Stimulated activated naive CD4-positive, alpha-beta T cell treated with Interleukin-2 at 50 U/mL for 16 hours (primary cell): ENCODE measurements around the gene EIF3K.
A peak's percentile ranks its signal among the peaks of the same experiment; 100 is the strongest.
"Not testable (repeated sequence)": the region's sequence is repeated elsewhere in the genome, so short reads cannot be mapped to it uniquely, and the experiment has no call there.

Source experiments
- DNase-seq: peaks from one replicate; lab custom pipeline; 2025; lab: John Stamatoyannopoulos, UW

The EIF3K gene

GRCh38 chr19:38617764-38618589 lies 1.0 kb upstream of the EIF3K start, which contains the start of gene MAP4K1:
MAP4K1 (minus strand) TSS chr19:38617953; CDS start chr19:38617895, 58 bp downstream.
- DNase-seq = peak; percentile 66

- no peak for DNase-seq
These were observed 580 bp downstream of the EIF3K start for GRCh38 chr19:38619361-38620174.

GRCh38 chr19:38624822-38625221 lies 5.8 kb downstream of the EIF3K start:
- DNase-seq = no peak

GRCh38 chr19:38626401-38626800 lies 7.4 kb downstream of the EIF3K start:
- no peak for DNase-seq

- no peak for DNase-seq
These were observed 10.6 kb downstream of the EIF3K start for GRCh38 chr19:38629568-38629967.

GRCh38 chr19:38631301-38631700 lies 12.3 kb downstream of the EIF3K start:
- DNase-seq = not testable (repeated sequence)

GRCh38 chr19:38631811-38632475 lies 13.0 kb downstream of the EIF3K start:
- not testable (repeated sequence) for DNase-seq

GRCh38 chr19:38632476-38633213 lies 13.7 kb downstream of the EIF3K start:
- DNase-seq = no peak

- peak; percentile 58 for DNase-seq
These were observed 15.9 kb downstream of the EIF3K start for GRCh38 chr19:38634757-38635482.

- DNase-seq = no peak
These were observed 16.8 kb downstream of the EIF3K start for GRCh38 chr19:38635483-38636399.

GRCh38 chr19:38638461-38638860 lies 19.5 kb downstream of the EIF3K start:
- DNase-seq = no peak

- no peak for DNase-seq
These were observed 20.7 kb downstream of the EIF3K start for GRCh38 chr19:38639679-38640078.

- no peak for DNase-seq
These were observed 21.4 kb downstream of the EIF3K start for GRCh38 chr19:38640368-38640767.

- no peak for DNase-seq
These were observed 23.2 kb downstream of the EIF3K start for GRCh38 chr19:38642176-38642575.

GRCh38 chr19:38644719-38645118 lies 25.7 kb downstream of the EIF3K start:
- DNase-seq = no peak

GRCh38 chr19:38647368-38647965 lies 28.5 kb downstream of the EIF3K start, which contains the start of gene ACTN4:
ACTN4 (plus strand) TSS chr19:38647649; CDS start chr19:38647746, 97 bp downstream.
- peak; percentile 98 for DNase-seq

GRCh38 chr19:38647966-38648768 lies 29.2 kb downstream of the EIF3K start:
- DNase-seq = no peak

- DNase-seq = no peak
These were observed 29.8 kb downstream of the EIF3K start for GRCh38 chr19:38648769-38649304.
